Iris pigment epithelial cell (primary cell): ENCODE measurements around the gene BCL7C.

Experiments
- DNase-seq: peaks from one replicate; pipeline ENCODE4 v3.0.0-alpha.2; 2011; ENCODE audit warnings: low read depth

Gene BCL7C

GRCh38 chr16:30893744-30894539 is at the start of gene BCL7C:
BCL7C (minus strand) TSS chr16:30894077; CDS start chr16:30893944, 133 bp downstream.
- DNase-seq: peak; percentile 81

- DNase-seq: no peak
These were observed 48.5 kb upstream of the BCL7C start for GRCh38 chr16:30942426-30942806.

- peak; percentile 73 for DNase-seq
These were observed 47.9 kb upstream of the BCL7C start for GRCh38 chr16:30941600-30942425.

GRCh38 chr16:30939571-30939970 is 45.7 kb upstream of the BCL7C start:
- peak; percentile 42 for DNase-seq

- no peak for DNase-seq
These were observed 43.8 kb upstream of the BCL7C start for GRCh38 chr16:30937692-30938091.

GRCh38 chr16:30934827-30935557 is 41.1 kb upstream of the BCL7C start:
- peak; percentile 74 for DNase-seq

- no peak for DNase-seq
These were observed 37.3 kb upstream of the BCL7C start for GRCh38 chr16:30931068-30931650.

- DNase-seq: no peak
These were observed 36.3 kb upstream of the BCL7C start for GRCh38 chr16:30930160-30930571.

- peak; percentile 67 for DNase-seq
These were observed 35.3 kb upstream of the BCL7C start for GRCh38 chr16:30929167-30929566.

GRCh38 chr16:30928390-30928789 is 34.5 kb upstream of the BCL7C start:
- DNase-seq: no peak

- peak; percentile 54 for DNase-seq
These were observed 34.0 kb upstream of the BCL7C start for GRCh38 chr16:30927789-30928378.

GRCh38 chr16:30926937-30927788 is 33.3 kb upstream of the BCL7C start:
- no peak for DNase-seq

- no peak for DNase-seq
These were observed 32.3 kb upstream of the BCL7C start for GRCh38 chr16:30925995-30926811.

GRCh38 chr16:30925632-30925987 is 31.7 kb upstream of the BCL7C start:
- no peak for DNase-seq

GRCh38 chr16:30924913-30925631 is 31.2 kb upstream of the BCL7C start:
- DNase-seq: no peak

GRCh38 chr16:30924076-30924912 is 30.4 kb upstream of the BCL7C start:
- no peak for DNase-seq

- DNase-seq: no peak
These were observed 29.7 kb upstream of the BCL7C start, which contains the start of gene FBXL19 for GRCh38 chr16:30923554-30924075. FBXL19 (plus strand) TSS chr16:30923572; CDS start chr16:30925755, 2,183 bp downstream.

- peak; percentile 100 for DNase-seq
These were observed 29.2 kb upstream of the BCL7C start for GRCh38 chr16:30922960-30923535.
